ENCODE results near the gene GNAT3.

GNAT3 gene
- long read RNA-seq = 0 reads

GRCh38 chr7:80511964-80512363, at the start of gene GNAT3:
Gene GNAT3, minus strand, starts transcription at chr7:80512064. Its CDS starts 138 bp downstream, at chr7:80511926.
- Histone ChIP-seq H3K27ac (replicated peaks) (no peak within 1 kb of the TSS), H3K27me3 (ENCODE audit: insufficient read depth, poor library complexity, severe bottlenecking) (no peaks in the 10 kb centered on the region), H3K4me3 (replicated peaks; ENCODE audit: insufficient read depth, low read length) (no peak within 1 kb of the TSS)
- no peak for DNase-seq (ENCODE audit: low read depth in 1 of 2, low spot score in 1 of 2)
- TF ChIP-seq SPI1 (IDR thresholded peaks at IDR 0.05; ENCODE audit: borderline replicate concordance, low read depth) (no peak), POLR2AphosphoS5 (IDR thresholded peaks at IDR 0.05; ENCODE audit: low read depth) (no peak), REST (IDR thresholded peaks at IDR 0.05; ENCODE audit: insufficient replicate concordance, low read depth) (no peak), GABPA (IDR thresholded peaks at IDR 0.05; ENCODE audit: low read depth) (no peak), CTCF (IDR thresholded peaks at IDR 0.05; ENCODE audit: insufficient read depth, low read length) (no peak)

GRCh38 chr7:80558116-80558515, 46.3 kb upstream of the GNAT3 start:
- no peak overlapping the region for H3K4me3 ChIP-seq (replicated peaks; ENCODE audit: insufficient read depth, low read length)
- no peak overlapping the region for H3K27ac ChIP-seq (replicated peaks)
- no peak for DNase-seq (ENCODE audit: low read depth in 1 of 2, low spot score in 1 of 2)
- no peaks in the 10 kb centered on the region for H3K27me3 ChIP-seq (ENCODE audit: insufficient read depth, poor library complexity, severe bottlenecking)
- TF ChIP-seq SPI1 (IDR thresholded peaks at IDR 0.05; ENCODE audit: borderline replicate concordance, low read depth) = no peak
- TF ChIP-seq REST (IDR thresholded peaks at IDR 0.05; ENCODE audit: insufficient replicate concordance, low read depth) = no peak
- no peak for TF ChIP-seq GABPA (IDR thresholded peaks at IDR 0.05; ENCODE audit: low read depth)
- no peak for TF ChIP-seq CTCF (IDR thresholded peaks at IDR 0.05; ENCODE audit: insufficient read depth, low read length)

GRCh38 chr7:80552031-80552694, 40.3 kb upstream of the GNAT3 start:
- H3K4me3 ChIP-seq (replicated peaks; ENCODE audit: insufficient read depth, low read length) = no peak overlapping the region
- H3K27me3 ChIP-seq (ENCODE audit: insufficient read depth, poor library complexity, severe bottlenecking) = no peaks in the 10 kb centered on the region
- no peak overlapping the region for H3K27ac ChIP-seq (replicated peaks)
- no peak for TF ChIP-seq REST (IDR thresholded peaks at IDR 0.05; ENCODE audit: insufficient replicate concordance, low read depth)
- no peak for TF ChIP-seq GABPA (IDR thresholded peaks at IDR 0.05; ENCODE audit: low read depth)
- TF ChIP-seq SPI1 (IDR thresholded peaks at IDR 0.05; ENCODE audit: borderline replicate concordance, low read depth) = no peak
- TF ChIP-seq CTCF (IDR thresholded peaks at IDR 0.05; ENCODE audit: insufficient read depth, low read length) = no peak
- TF ChIP-seq POLR2AphosphoS5 (IDR thresholded peaks at IDR 0.05; ENCODE audit: low read depth) = no peak
- no peak for DNase-seq (ENCODE audit: low read depth in 1 of 2, low spot score in 1 of 2)
